ENCODE results near the gene PEX11B.
A peak's percentile ranks its signal among the peaks of the same experiment; 100 is the strongest.
"Not testable (repeated sequence)": the region's sequence is repeated elsewhere in the genome, so short reads cannot be mapped to it uniquely, and the experiment has no call there.

Gene PEX11B

DNA sequence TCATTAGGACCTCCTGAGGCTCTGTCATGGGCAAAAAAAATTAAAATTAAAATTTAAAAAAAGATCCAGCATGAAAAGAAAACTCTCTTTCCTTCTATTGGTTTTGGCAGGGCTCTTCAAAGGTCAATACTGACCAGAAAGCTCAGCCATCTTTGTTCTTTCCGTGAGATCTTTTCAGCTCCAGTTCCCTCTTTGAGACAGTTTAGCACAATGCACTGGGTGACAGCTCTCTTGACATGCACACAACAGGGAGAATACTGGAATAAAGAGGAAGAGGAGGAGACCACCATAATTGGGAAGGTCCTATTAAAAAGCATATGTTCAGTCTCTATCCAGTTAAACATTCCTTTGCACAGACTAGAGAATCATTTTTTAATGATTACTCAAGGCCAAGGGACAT lies 33.0 kb upstream of the PEX11B start:
- DNase-seq: no peak

DNA sequence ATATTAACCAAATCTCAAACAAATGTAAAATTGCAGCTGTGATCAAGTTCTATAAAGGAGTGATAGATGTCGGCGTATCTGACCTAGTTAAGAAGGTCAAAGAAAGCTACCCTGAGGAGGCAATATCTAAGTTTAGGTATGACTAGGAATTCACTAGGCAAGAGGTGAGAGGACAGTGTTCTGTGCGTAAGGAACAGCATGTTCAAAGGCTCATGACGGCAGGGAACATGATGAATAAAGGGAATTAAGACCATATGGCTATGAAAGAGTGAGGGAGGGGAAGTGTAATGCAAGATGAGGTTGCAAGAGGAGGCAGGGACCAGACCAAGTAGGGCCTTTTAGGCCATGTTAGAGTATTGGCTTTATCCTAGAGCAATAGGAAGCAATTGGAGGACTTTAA lies 30.7 kb upstream of the PEX11B start:
- DNase-seq: no peak

GRCh38 chr1:145947551-145947950 lies 29.0 kb upstream of the PEX11B start:
- DNase-seq: no peak

DNA sequence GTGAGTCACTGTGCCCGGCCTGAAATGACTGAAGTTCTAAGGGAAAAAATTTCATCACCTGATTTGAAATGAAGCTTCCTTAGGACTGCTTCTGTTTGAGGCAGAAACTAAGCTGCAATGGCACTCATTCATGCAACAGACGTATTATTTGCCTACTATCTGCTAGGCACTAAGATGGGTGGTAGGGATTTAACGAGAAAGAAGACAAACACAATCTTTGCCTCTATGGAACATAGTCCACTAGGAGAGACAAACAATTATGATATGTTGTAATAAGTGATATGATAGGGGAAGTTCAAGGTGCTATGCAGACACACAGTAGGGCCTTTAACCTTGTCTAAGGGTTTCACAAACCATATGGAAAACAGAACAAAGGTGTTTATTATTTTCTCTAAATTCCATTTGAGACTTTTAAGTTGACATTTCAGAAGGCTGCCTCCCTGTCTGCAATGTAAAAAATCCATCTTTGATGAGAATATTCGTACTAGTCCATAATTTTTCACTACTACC lies 28.0 kb upstream of the PEX11B start:
- no peak for DNase-seq

GRCh38 chr1:145944532-145944931 lies 26.0 kb upstream of the PEX11B start:
- no peak for DNase-seq

- no peak for DNase-seq
These were observed 24.4 kb upstream of the PEX11B start for GRCh38 chr1:145942871-145943270.

- no peak for DNase-seq
These were observed 23.9 kb upstream of the PEX11B start for GRCh38 chr1:145942405-145942804.

GRCh38 chr1:145937436-145937835 lies 18.9 kb upstream of the PEX11B start:
- DNase-seq: no peak

GRCh38 chr1:145936247-145936646 lies 17.7 kb upstream of the PEX11B start:
- DNase-seq: no peak

- DNase-seq: no peak
These were observed 17.2 kb upstream of the PEX11B start for GRCh38 chr1:145935708-145936107.

DNA sequence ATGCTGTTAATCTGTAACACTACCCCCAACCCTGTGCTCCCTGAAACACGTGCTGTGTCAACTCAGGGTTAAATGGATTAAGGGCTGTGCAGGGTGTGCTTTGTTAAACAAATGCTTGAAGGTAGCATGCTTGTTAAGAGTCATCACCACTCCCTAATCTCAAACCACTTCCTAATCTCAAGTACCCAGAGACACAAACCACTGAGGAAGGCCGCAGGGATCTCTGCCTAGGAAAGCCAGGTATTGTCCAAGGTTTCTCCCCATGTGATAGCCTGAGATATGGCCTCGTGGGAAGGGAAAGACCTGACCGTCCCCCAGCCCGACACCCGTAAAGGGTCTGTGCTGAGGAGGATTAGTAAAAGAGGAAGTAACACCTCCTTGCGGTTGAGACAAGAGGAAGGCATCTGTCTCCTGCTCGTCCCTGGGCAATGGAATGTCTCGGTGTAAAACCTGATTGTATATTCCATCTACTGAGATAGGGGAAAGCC lies 14.0 kb upstream of the PEX11B start:
- peak; percentile 61 for DNase-seq

DNA sequence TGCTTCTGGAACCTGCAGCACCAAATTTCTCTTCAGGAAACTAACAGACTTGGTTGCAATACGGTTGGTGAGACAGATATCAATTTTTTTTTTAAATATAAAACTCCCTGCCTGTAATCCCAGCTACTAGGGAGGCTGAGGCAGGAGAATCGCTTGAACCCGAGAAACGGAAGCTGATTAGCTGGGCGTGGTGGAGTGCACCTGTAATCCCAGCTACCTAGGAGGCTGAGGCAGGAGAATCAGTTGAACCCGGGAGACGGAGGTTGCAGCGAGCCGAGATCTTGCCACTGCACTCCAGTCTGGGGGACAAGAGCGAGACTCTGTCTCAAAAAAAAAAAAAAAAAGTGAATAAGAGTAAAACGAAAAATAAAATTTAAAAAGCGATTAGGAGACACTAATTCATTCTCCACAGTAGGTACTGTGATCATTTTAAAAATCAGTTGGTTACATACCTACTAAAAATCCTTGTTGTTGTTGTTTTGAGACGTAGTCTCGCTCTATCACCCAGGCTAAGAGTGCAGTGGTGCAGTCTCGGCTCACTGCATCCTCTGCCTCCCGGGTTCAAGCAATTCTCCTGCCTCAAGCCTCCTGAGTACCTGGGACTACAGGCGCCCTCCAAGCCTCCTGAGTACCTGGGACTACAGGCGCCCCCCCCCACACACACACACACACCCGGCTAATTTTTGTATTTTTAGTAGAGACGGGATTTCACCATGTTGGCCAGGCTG lies 9.6 kb upstream of the PEX11B start:
- DNase-seq: peak; percentile 23

GRCh38 chr1:145927063-145927886 lies 8.8 kb upstream of the PEX11B start, which contains the start of gene RBM8A:
TSS of gene RBM8A (minus strand) at chr1:145927484. CDS start at chr1:145927426, 58 bp downstream.
- DNase-seq: peak; percentile 98

GRCh38 chr1:145926686-145927062 lies 8.2 kb upstream of the PEX11B start:
- peak; percentile 65 for DNase-seq

GRCh38 chr1:145922266-145922665 lies 3.7 kb upstream of the PEX11B start:
- no peak for DNase-seq

- DNase-seq: not testable (repeated sequence)
These were observed 1.8 kb upstream of the PEX11B start for GRCh38 chr1:145920297-145920696.

- DNase-seq: peak; percentile 38
These were observed 749 bp upstream of the PEX11B start for GRCh38 chr1:145918992-145919939.

DNA sequence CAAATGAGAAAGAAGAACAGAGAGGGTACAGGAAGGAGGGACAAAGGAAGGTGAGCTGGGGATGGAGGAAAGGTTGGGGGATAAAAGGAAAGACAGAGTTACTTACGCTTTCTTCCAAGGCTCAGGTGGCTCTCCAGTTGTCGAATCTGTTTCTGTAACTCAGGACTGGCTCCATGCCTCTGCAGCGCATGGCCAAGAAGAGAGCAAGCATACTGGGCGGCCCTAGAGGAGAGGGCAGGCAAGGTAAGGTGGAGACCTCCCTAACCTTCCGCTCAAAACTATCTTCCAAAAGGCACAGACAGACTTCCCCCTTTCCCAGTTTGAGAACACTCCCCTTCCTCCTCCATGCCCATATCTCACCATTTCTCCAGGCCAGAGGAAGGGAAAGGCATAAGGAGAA lies 922 bp downstream of the PEX11B start:
- no peak for DNase-seq

- DNase-seq: no peak
These were observed 1.8 kb downstream of the PEX11B start for GRCh38 chr1:145916745-145917144.

- no peak for DNase-seq
These were observed 6.3 kb downstream of the PEX11B start for GRCh38 chr1:145912128-145912641.

GRCh38 chr1:145908653-145909052 lies 9.9 kb downstream of the PEX11B start:
- no peak for DNase-seq

Data from activated CD4-positive, alpha-beta T cell treated with anti-CD3 and anti-CD28 coated beads, Interleukin-2, Interleukin-6, amounts not matched to agents 100 ng/mL and 50 ng/mL, durations not matched to agents 16 hours and 8 hours (primary cell).